ENCODE data around the gene RALB. TPM values are rescaled to one million over a fixed set of nuclear protein-coding genes. Genes with fewer than 3 reads are reported as not detected.

The RALB gene
- total RNA-seq, 2 donors from 2014 or later: 71.8 to 93.4 TPM

DNA sequence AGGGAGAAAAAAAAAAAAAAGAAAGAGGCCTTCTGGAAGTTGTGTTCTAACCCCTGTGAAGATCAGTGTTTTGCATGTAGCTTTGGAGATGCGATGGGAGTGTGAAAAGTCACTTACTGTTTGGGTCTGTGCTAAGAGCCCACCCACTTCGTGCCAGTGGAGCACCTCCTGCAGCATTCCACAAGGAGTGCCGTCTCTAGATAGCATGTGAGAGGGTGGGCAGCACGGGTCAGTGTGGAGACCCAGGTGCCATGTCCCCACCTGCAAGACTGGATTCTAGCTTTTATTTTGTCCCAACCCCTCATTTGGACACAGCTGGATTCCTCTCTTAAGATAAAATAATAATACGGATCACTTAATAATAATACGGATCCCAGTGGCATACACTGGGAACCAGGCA lies 17.0 kb upstream of the RALB start:
- intact Hi-C loops (cut with DNase I): no loop called here

DNA sequence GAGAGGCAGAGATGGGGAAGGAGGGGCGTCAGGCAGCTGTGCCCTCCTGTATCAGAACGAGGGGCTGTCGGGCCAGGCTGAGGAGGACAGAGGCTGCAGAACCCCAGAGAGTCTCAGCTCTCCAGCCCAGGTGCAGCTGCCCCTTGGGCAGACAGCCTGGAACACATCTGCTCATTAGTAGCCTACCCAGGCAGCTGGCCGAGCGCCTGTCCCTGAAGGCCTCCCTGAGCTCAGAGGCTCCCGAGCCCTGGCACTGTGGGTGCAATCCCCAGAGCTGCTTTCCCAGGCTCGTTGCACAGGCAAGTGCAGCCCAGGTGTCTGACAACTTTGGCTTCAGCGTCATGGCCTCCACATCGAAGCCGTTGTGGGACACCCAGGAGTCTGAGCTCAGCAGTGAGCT lies 16.3 kb upstream of the RALB start:
- H3K27me3 ChIP-seq: no peaks in the 10 kb centered on the region
- H3K9ac ChIP-seq (ENCODE audit: low read depth in 2 of 2, low read length in 2 of 2): no peak overlapping the region
- H3K36me3 ChIP-seq: no peaks in the 10 kb centered on the region
- intact Hi-C loops (cut with DNase I): no loop called here
- H3K4me1 ChIP-seq: peaks cover 4% of the 10 kb centered on the region
- TF ChIP-seq, protein P1, sequence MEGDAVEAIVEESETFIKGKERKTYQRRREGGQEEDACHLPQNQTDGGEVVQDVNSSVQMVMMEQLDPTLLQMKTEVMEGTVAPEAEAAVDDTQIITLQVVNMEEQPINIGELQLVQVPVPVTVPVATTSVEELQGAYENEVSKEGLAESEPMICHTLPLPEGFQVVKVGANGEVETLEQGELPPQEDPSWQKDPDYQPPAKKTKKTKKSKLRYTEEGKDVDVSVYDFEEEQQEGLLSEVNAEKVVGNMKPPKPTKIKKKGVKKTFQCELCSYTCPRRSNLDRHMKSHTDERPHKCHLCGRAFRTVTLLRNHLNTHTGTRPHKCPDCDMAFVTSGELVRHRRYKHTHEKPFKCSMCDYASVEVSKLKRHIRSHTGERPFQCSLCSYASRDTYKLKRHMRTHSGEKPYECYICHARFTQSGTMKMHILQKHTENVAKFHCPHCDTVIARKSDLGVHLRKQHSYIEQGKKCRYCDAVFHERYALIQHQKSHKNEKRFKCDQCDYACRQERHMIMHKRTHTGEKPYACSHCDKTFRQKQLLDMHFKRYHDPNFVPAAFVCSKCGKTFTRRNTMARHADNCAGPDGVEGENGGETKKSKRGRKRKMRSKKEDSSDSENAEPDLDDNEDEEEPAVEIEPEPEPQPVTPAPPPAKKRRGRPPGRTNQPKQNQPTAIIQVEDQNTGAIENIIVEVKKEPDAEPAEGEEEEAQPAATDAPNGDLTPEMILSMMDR (IDR thresholded peaks at IDR 0.05): no peak
- H3K9me3 ChIP-seq: no peaks in the 10 kb centered on the region
- H3K27ac ChIP-seq: no peak overlapping the region
- no peak overlapping the region for H3K4me3 ChIP-seq
- no peak for DNase-seq

More for the DNA sequence above, 17.0 kb upstream of the RALB start:
- no peaks in the 10 kb centered on the region for H3K9me3 ChIP-seq
- no peaks in the 10 kb centered on the region for H3K27me3 ChIP-seq
- no peak overlapping the region for H3K27ac ChIP-seq
- no peak for DNase-seq
- H3K36me3 ChIP-seq: no peaks in the 10 kb centered on the region
- no peak overlapping the region for H3K9ac ChIP-seq (ENCODE audit: low read depth in 2 of 2, low read length in 2 of 2)
- no peak overlapping the region for H3K4me3 ChIP-seq
- H3K4me1 ChIP-seq: peaks cover 9% of the 10 kb centered on the region
- TF ChIP-seq, protein P1 (IDR thresholded peaks at IDR 0.05): no peak

DNA sequence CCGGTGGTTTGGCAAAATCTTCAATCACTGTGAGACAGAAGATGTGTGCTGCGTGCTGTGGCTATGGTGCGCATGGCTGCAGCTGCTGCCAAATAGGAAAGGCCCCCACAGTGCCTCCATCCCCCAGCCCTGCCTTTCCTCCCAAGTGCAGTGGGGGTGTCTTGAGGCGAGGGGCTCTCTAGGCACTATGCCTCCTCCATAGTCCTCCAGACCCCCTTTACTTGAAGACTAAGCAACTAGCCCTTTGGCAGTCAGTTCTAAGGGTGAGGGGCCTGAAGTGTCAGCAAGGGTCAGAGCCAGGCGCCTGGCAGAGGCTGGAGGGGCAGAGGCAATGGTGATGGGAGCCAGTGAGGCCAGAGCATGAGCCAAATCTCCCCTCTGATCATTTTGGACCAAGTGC lies 15.9 kb upstream of the RALB start:
- Histone ChIP-seq H3K4me1 (peaks cover 4% of the 10 kb centered on the region), H3K27ac (no peak overlapping the region), H3K9ac (ENCODE audit: low read depth in 2 of 2, low read length in 2 of 2) (no peak overlapping the region), H3K27me3 (no peaks in the 10 kb centered on the region), H3K4me3 (no peak overlapping the region), H3K36me3 (no peaks in the 10 kb centered on the region), H3K9me3 (no peaks in the 10 kb centered on the region)
- intact Hi-C loops (cut with DNase I): no loop called here
- TF ChIP-seq, protein P1 (IDR thresholded peaks at IDR 0.05): no peak
- DNase-seq: no peak

DNA sequence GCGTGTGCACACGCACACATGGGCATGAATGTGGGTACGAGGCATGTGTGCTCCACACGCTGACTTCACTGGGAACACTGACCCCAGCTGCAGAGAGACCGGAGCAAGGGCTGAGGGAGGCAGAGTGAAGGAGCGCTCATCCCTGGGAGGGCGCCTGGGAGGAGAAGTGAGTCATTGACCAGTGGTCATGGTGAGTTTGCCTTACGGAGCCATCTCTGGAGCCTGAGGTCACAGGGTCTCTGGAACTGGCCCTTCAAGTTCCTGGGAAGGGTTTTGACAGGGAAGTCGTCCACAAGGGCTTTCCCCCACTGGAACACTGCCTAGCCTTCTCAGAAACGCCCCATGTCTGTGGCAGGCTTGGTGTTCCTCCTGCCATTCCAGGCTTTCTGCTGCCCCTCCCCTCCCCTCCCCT lies 15.2 kb upstream of the RALB start:
- Histone ChIP-seq H3K27ac (no peak overlapping the region), H3K4me3 (no peak overlapping the region), H3K27me3 (no peaks in the 10 kb centered on the region), H3K9me3 (no peaks in the 10 kb centered on the region), H3K9ac (ENCODE audit: low read depth in 2 of 2, low read length in 2 of 2) (peak overlapping the region in 1 of 2 donors; percentile 34), H3K4me1 (peaks cover 4% of the 10 kb centered on the region), H3K36me3 (no peaks in the 10 kb centered on the region)
- DNase-seq: peak; percentile 52
- intact Hi-C loops (cut with DNase I): no loop called here
- TF ChIP-seq, protein P1 (IDR thresholded peaks at IDR 0.05): no peak

DNA sequence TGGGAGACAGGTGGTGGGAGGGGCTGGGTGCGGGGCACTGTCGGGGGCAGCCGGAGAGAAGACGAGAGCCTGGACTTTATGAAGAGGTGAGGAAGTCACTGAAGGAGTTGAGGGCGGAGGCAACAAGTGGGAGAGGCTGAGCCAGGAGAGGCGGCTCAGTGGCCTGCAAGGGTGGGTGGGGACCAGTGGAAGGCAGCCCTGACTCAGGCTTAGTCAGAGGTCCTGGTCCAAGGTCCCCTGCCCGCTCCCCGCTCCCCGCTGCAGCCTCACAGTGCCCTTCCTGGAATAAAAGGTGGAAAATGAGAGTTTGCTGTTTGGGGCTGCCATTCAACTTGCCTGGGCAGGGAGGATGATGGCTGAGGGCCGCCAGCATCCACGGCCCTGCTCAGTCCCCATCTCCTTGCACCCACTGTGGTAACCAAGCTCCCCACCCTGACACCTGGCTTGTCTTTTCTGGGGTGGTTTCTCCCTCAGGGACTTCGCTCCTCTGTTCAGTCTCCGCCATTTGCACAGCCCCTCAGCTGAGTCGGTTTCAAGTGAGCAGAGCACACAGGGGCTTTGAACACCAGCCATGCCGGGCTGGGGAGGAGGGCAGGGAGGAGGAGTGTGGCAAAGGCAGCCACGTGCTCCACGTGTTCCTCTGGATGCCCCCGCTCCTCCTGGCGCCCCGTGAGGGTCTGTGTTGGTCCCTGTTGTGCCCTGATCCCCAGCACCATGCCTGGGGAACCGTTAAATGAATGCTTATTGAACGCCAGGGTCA lies 13.7 kb upstream of the RALB start:
- Histone ChIP-seq H3K4me1 (peaks cover 4% of the 10 kb centered on the region), H3K27ac (peak overlapping the region; percentile 71), H3K4me3 (no peak overlapping the region), H3K27me3 (no peaks in the 10 kb centered on the region), H3K36me3 (no peaks in the 10 kb centered on the region), H3K9me3 (no peaks in the 10 kb centered on the region), H3K9ac (ENCODE audit: low read depth in 2 of 2, low read length in 2 of 2) (peak overlapping the region; percentile 38 to 46)
- TF ChIP-seq, protein P1 (IDR thresholded peaks at IDR 0.05): no peak
- intact Hi-C loops (cut with DNase I): no loop called here
- DNase-seq: peak; percentile 90
